Activated gamma-delta T cell treated with anti-CD3 and anti-CD28 coated beads, Interleukin-2, amount 50 U/mL, for 16 hours (primary cell): ENCODE measurements around the gene PCDHB9.
"Not testable (repeated sequence)": the region's sequence is repeated elsewhere in the genome, so short reads cannot be mapped to it uniquely, and the experiment has no call there.

Experiments
- DNase-seq: peaks from one replicate; pipeline ENCODE4 v3.0.0-alpha.2; 2020; ENCODE audit warnings: low read depth

The PCDHB9 gene

DNA sequence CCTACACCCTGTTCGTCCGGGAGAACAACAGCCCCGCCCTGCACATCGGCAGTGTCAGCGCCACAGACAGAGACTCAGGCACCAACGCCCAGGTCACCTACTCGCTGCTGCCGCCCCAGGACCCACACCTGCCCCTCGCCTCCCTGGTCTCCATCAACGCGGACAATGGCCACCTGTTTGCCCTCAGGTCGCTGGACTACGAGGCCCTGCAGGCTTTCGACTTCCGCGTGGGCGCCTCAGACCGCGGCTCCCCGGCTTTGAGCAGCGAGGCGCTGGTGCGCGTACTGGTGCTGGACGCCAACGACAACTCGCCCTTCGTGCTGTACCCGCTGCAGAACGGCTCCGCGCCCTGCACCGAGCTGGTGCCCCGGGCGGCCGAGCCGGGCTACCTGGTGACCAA is 1.7 kb downstream of the PCDHB9 start:
- not testable (repeated sequence) for DNase-seq

DNA sequence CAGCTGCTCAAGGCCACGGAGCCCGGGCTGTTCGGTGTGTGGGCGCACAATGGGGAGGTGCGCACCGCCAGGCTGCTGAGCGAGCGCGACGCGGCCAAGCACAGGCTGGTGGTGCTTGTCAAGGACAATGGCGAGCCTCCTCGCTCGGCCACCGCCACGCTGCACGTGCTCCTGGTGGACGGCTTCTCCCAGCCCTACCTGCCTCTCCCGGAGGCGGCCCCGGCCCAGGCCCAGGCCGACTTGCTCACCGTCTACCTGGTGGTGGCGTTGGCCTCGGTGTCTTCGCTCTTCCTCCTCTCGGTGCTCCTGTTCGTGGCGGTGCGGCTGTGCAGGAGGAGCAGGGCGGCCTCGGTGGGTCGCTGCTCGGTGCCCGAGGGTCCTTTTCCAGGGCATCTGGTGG is 2.2 kb downstream of the PCDHB9 start:
- DNase-seq: not testable (repeated sequence)

DNA sequence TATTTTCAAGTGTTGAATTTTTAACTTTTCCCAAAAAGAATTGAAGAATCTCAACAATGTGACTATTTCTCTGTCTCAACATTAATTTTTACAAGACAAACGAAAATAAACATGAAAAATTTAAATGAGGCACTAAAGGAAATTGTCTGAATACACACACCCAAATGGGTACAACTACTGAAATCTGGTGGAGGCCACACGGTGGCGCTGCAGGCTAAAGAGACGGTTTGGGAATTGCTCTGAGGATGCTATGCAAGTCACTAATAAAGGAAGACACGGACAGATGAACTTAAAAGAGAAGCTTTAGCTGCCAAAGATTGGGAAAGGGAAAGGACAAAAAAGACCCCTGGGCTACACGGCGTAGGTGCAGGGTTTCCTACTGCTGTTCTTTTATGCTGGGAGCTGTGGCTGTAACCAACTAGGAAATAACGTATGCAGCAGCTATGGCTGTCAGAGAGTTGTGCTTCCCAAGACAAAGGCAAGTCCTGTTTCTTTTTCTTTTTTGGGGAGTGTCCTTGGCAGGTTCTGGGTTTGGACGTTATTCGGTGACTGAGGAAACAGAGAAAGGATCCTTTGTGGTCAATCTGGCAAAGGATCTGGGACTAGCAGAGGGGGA is 5.3 kb downstream of the PCDHB9 start, which contains the start of gene PCDHB10:
TSS of gene PCDHB10 (plus strand) at position 244 of the 616 bp plus-strand sequence. CDS start at position 444, 200 bp downstream.
- no peak for DNase-seq

DNA sequence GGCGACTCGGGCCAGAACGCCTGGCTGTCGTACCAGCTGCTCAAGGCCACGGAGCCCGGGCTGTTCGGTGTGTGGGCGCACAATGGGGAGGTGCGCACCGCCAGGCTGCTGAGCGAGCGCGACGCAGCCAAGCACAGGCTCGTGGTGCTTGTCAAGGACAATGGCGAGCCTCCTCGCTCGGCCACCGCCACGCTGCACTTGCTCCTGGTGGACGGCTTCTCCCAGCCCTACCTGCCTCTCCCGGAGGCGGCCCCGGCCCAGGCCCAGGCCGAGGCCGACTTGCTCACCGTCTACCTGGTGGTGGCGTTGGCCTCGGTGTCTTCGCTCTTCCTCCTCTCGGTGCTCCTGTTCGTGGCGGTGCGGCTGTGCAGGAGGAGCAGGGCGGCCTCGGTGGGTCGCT is 7.4 kb downstream of the PCDHB9 start:
- DNase-seq: not testable (repeated sequence)

DNA sequence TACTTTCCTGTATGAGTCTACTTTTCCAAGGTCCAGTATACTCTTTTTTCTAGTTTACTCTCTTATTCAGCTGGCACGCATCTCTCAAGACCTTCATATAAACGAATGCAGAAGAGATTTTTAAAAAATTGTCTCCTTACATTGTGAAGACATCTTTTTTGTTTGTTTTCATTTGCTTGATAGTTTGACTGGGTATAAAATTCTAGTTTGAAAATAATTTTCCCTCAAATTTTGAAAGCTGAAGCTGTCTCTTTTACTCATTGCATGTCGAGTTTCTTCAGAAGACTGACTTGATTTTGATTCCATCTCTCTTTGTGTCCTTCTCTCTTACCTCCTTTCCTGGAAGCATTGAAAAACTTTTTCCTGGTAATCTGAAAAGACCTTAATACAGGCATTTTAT is 9.4 kb downstream of the PCDHB9 start:
- no peak for DNase-seq

DNA sequence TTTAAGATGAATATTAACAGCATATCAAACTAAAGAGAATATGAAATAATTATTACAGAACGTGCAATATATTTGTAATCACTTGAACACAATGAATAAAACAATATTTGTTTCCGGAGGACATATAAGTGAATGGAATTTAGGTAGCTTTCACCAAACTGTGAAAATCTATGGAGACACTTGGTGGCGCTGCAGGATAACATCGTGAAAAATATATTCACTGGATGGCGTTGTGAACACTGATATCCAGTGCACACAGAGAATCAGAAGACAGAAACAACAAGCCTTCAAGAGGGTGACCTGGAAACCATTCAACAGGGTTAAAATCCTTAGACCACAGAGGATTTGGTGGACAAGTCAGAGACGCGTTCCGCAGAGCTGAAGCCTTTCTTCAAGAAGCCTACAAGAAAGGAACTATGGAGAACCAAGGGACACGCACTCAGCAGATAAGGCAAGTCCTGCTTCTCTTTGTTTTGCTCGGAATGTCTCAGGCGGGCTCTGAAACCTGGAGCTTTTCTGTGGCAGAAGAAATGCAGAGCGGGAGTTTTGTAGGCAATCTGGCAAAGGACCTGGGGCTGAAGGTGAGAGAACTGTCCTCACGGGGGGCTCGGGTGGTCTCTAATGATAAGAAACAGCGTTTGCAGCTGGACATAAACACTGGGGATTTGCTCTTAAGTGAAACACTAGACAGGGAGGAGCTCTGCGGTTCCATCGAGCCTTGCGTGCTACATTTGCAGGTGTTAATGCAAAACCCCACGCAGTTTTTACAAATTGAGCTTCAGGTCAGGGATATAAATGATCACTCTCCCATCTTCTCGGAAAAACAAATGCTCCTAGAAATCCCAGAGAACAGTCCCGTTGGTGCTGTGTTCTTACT is 12.6 kb downstream of the PCDHB9 start, which contains the start of gene PCDHB11:
TSS of gene PCDHB11 (plus strand) at position 269 of the 877 bp plus-strand sequence. CDS start at position 417, 148 bp downstream.
- DNase-seq: no peak

DNA sequence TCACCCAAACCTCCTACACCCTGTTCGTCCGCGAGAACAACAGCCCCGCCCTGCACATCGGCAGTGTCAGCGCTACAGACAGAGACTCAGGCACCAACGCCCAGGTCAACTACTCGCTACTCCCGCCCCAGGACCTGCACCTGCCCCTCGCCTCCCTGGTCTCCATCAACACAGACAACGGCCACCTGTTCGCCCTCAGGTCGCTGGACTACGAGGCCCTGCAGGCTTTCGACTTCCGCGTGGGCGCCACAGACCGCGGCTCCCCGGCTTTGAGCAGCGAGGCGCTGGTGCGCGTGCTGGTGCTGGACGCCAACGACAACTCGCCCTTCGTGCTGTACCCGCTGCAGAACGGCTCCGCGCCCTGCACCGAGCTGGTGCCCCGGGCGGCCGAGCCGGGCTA is 14.2 kb downstream of the PCDHB9 start:
- not testable (repeated sequence) for DNase-seq

DNA sequence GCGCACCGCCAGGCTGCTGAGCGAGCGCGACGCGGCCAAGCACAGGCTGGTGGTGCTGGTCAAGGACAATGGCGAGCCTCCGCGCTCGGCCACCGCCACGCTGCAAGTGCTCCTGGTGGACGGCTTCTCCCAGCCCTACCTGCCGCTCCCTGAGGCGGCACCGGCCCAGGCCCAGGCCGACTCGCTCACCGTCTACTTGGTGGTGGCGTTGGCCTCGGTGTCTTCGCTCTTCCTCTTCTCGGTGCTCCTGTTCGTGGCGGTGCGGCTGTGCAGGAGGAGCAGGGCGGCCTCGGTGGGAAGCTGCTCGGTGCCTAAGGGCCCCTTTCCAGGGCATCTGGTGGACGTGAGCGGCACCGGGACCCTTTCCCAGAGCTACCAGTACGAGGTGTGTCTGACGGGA is 14.7 kb downstream of the PCDHB9 start:
- DNase-seq: not testable (repeated sequence)

DNA sequence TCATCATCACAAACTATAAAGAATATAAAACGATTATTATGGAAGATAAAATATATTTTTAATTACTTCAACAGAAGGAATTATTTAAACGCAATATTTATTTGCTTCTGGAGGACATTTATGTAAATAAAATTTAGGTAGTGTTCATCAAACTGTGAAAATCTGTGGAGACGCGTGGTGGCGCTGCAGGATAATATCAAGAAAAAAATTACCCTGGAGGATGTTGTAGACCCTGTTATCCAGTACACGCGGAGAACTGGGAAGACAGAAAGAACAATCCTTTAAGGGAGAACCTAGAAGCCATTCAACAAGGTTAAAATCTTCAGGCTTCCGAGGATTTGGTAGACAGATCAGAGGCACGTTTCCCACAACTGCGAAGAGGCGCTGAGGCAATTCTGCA is 21.5 kb downstream of the PCDHB9 start, which contains the start of gene PCDHB12:
TSS of gene PCDHB12 (plus strand) at position 242 of the 400 bp plus-strand sequence. CDS start 189 bp downstream, outside the sequence.
- no peak for DNase-seq

DNA sequence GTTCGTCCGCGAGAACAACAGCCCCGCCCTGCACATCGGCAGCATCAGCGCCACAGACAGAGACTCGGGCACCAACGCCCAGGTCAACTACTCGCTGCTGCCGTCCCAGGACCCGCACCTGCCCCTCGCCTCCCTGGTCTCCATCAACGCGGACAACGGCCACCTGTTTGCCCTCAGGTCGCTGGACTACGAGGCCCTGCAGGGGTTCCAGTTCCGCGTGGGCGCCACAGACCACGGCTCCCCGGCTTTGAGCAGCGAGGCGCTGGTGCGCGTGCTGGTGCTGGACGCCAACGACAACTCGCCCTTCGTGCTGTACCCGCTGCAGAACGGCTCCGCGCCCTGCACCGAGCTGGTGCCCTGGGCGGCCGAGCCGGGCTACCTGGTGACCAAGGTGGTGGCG is 23.3 kb downstream of the PCDHB9 start:
- DNase-seq: not testable (repeated sequence)

DNA sequence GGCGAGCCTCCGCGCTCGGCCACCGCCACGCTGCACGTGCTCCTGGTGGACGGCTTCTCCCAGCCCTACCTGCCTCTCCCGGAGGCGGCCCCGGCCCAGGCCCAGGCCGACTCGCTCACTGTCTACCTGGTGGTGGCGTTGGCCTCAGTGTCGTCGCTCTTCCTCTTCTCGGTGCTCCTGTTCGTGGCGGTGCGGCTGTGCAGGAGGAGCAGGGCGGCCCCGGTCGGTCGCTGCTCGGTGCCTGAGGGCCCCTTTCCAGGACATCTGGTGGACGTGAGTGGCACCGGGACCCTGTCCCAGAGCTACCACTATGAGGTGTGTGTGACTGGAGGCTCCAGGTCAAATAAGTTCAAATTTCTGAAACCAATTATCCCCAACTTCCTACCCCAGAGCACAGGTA is 23.9 kb downstream of the PCDHB9 start:
- not testable (repeated sequence) for DNase-seq

DNA sequence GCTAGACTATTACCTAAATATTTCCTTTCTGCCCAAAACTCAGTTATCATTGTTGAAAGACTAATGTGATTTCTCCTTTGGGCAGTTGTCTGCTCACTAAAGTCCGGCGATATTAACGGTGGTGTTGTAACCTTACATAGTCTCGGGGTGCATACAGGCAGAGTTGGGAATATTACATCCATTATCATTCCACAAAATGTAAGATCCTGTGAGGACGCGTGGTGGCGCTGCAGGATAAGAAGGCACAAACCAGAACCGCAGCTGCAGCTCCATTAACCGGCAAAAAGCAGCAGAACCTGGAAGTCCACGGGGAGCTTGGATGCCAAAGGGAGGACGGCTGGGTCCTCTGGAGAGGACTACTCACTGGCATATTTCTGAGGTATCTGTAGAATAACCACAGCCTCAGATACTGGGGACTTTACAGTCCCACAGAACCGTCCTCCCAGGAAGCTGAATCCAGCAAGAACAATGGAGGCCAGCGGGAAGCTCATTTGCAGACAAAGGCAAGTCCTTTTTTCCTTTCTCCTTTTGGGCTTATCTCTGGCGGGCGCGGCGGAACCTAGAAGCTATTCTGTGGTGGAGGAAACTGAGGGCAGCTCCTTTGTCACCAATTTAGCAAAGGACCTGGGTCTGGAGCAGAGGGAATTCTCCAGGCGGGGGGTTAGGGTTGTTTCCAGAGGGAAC is 26.8 kb downstream of the PCDHB9 start, which contains the start of gene PCDHB13:
TSS of gene PCDHB13 (plus strand) at position 264 of the 684 bp plus-strand sequence. CDS start at position 469, 205 bp downstream.
- not testable (repeated sequence) for DNase-seq

DNA sequence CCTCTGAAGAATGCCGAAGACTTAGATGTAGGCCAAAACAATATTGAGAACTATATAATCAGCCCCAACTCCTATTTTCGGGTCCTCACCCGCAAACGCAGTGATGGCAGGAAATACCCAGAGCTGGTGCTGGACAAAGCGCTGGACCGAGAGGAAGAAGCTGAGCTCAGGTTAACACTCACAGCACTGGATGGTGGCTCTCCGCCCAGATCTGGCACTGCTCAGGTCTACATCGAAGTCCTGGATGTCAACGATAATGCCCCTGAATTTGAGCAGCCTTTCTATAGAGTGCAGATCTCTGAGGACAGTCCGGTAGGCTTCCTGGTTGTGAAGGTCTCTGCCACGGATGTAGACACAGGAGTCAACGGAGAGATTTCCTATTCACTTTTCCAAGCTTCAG is 27.6 kb downstream of the PCDHB9 start:
- DNase-seq: not testable (repeated sequence)

DNA sequence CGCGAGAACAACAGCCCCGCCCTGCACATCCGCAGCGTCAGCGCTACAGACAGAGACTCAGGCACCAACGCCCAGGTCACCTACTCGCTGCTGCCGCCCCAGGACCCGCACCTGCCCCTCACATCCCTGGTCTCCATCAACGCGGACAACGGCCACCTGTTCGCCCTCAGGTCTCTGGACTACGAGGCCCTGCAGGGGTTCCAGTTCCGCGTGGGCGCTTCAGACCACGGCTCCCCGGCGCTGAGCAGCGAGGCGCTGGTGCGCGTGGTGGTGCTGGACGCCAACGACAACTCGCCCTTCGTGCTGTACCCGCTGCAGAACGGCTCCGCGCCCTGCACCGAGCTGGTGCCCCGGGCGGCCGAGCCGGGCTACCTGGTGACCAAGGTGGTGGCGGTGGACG is 28.5 kb downstream of the PCDHB9 start:
- not testable (repeated sequence) for DNase-seq

DNA sequence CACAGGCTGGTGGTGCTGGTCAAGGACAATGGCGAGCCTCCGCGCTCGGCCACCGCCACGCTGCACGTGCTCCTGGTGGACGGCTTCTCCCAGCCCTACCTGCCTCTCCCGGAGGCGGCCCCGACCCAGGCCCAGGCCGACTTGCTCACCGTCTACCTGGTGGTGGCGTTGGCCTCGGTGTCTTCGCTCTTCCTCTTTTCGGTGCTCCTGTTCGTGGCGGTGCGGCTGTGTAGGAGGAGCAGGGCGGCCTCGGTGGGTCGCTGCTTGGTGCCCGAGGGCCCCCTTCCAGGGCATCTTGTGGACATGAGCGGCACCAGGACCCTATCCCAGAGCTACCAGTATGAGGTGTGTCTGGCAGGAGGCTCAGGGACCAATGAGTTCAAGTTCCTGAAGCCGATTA is 29.1 kb downstream of the PCDHB9 start:
- DNase-seq: not testable (repeated sequence)

DNA sequence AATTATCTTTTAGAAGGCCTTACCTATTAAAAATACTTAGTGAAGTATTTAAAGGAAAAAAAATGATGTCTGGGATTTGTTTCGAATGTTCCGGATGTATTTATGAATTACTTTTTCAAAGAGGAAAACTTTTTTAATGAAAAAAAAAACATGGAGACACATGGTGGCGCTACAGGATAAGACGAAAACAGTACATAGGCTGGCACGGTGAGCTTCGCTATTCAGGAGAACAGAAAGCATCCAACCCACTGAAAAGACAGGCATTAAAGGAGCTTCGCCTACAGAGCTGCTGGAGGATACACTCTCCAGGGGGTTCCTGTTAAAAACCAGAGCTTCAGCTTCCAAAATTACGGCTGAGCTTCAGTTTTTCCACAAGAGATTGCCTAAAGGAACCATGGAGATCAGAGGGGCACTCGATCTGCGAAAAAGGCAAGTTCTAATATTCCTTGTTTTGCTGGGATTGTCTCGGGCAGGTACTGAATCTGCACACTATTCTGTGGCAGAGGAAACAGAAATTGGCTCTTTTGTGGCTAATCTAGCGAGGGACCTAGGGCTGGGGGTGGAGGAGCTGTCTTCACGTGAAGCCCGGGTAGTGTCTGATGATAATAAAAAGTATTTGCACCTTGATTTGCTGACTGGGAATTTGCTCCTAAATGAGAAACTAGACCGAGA is 36.3 kb downstream of the PCDHB9 start, which contains the start of gene PCDHB14:
TSS of gene PCDHB14 (plus strand) at position 232 of the 672 bp plus-strand sequence. CDS start at position 395, 163 bp downstream.
- no peak for DNase-seq

DNA sequence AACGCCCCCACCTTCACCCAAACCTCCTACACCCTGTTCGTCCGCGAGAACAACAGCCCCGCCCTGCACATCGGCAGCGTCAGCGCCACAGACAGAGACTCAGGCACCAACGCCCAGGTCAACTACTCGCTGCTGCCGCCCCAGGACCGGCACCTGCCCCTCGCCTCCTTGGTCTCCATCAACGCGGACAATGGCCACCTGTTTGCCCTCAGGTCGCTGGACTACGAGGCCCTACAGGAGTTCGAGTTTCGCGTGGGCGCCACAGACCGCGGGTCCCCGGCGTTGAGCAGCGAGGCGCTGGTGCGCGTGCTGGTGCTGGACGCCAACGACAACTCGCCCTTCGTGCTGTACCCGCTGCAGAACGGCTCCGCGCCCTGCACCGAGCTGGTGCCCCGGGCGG is 37.9 kb downstream of the PCDHB9 start:
- DNase-seq: not testable (repeated sequence)

DNA sequence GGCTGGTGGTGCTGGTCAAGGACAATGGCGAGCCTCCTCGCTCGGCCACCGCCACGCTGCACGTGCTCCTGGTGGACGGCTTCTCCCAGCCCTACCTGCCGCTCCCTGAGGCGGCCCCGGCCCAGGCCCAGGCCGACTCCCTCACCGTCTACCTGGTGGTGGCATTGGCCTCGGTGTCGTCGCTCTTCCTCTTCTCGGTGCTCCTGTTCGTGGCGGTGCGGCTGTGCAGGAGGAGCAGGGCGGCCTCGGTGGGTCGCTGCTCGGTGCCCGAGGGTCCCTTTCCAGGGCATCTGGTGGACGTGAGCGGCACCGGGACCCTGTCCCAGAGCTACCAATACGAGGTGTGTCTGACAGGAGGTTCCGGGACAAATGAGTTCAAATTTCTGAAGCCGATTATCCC is 38.5 kb downstream of the PCDHB9 start:
- DNase-seq: not testable (repeated sequence)

DNA sequence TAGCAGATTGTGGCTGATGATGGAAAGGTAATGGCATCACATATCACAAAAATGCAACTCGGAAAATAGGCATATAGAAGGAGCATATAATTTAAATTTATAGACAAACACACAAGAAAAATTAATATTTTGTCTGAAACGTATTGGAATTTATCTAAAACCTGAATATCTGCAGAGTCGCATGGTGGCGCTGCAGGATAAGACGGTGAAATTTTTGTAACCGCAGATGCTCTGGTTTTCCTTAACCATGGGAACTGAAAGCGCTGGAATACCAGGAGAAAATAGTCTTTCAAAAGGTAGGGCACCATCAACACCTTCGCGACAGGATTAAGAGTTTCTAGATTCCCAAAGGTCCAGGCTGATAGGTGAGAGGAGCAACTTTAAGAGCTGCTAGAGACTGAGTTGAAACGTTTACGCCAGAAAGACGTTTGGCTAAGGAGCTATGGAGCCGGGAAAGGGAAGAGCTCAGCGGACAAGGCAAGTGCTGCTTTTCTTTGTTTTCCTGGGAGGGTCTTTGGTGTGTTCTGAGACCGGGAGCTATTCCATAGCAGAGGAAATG is 47.2 kb downstream of the PCDHB9 start:
- no peak for DNase-seq

DNA sequence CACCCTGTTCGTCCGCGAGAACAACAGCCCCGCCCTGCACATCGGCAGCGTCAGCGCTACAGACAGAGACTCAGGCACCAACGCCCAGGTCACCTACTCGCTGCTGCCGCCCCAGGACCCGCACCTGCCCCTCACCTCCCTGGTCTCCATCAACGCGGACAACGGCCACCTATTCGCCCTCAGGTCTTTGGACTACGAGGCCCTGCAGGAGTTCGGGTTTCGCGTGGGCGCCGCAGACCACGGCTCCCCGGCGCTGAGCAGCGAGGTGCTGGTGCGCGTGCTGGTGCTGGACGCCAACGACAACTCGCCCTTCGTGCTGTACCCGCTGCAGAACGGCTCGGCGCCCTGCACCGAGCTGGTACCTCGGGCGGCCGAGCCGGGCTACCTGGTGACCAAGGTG is 49.0 kb downstream of the PCDHB9 start:
- DNase-seq: not testable (repeated sequence)
